NCI-H1105 (cell line): ENCODE measurements around the gene ABCC8.

Source experiments
- DNase-seq: peaks from one replicate; lab custom pipeline; 2025; lab: John Stamatoyannopoulos, UW

The ABCC8 gene

GRCh38 chr11:17476317-17477083 lies at the start of gene ABCC8:
ABCC8 (minus strand) TSS chr11:17476845; CDS start chr11:17476776, 69 bp downstream.
- peak; percentile 43 for DNase-seq

- DNase-seq, result no peak
These were observed 49.7 kb upstream of the ABCC8 start for GRCh38 chr11:17526326-17526725.

- DNase-seq, result no peak
These were observed 48.9 kb upstream of the ABCC8 start for GRCh38 chr11:17525570-17525969.

- DNase-seq, result no peak
These were observed 47.6 kb upstream of the ABCC8 start for GRCh38 chr11:17524221-17524620.

GRCh38 chr11:17522655-17523054 lies 46.0 kb upstream of the ABCC8 start:
- DNase-seq, result no peak

- no peak for DNase-seq
These were observed 44.7 kb upstream of the ABCC8 start for GRCh38 chr11:17521106-17521900.

- no peak for DNase-seq
These were observed 42.6 kb upstream of the ABCC8 start for GRCh38 chr11:17519061-17519885.

GRCh38 chr11:17518366-17518765 lies 41.7 kb upstream of the ABCC8 start:
- no peak for DNase-seq

GRCh38 chr11:17517186-17517585 lies 40.5 kb upstream of the ABCC8 start:
- no peak for DNase-seq

GRCh38 chr11:17516551-17517150 lies 40.0 kb upstream of the ABCC8 start:
- no peak for DNase-seq

GRCh38 chr11:17515443-17516176 lies 39.0 kb upstream of the ABCC8 start:
- no peak for DNase-seq

- DNase-seq, result no peak
These were observed 37.8 kb upstream of the ABCC8 start for GRCh38 chr11:17514476-17514875.

GRCh38 chr11:17513853-17514252 lies 37.2 kb upstream of the ABCC8 start:
- no peak for DNase-seq

- no peak for DNase-seq
These were observed 35.5 kb upstream of the ABCC8 start for GRCh38 chr11:17512101-17512500.

- DNase-seq, result no peak
These were observed 34.9 kb upstream of the ABCC8 start for GRCh38 chr11:17511571-17511970.

- DNase-seq, result no peak
These were observed 34.0 kb upstream of the ABCC8 start for GRCh38 chr11:17510507-17511206.

- DNase-seq, result no peak
These were observed 32.1 kb upstream of the ABCC8 start for GRCh38 chr11:17508791-17509190.

- no peak for DNase-seq
These were observed 31.7 kb upstream of the ABCC8 start for GRCh38 chr11:17508306-17508705.

GRCh38 chr11:17507773-17508172 lies 31.1 kb upstream of the ABCC8 start:
- DNase-seq, result no peak

GRCh38 chr11:17506942-17507341 lies 30.3 kb upstream of the ABCC8 start:
- no peak for DNase-seq

- DNase-seq, result no peak
These were observed 29.7 kb upstream of the ABCC8 start for GRCh38 chr11:17506314-17506713.
